Loucy (cell line): ENCODE data around the gene GNA15.

Experiments used
- CTCF ChIP-seq: fragments of 200-600 bp; sonication (generic); conservative IDR thresholded peaks from 2 replicates; pipeline ENCODE4 v1.5.1; 2014; ENCODE audit warnings: mild to moderate bottlenecking, antibody characterized with exemption, low read length
- EZH2phosphoT487 ChIP-seq: fragments of 200-600 bp; IDR thresholded peaks from 2 replicates; pipeline ENCODE4 v1.6.1; 2018; ENCODE audit warnings: antibody characterized with exemption, mild to moderate bottlenecking, moderate library complexity, borderline replicate concordance

GRCh38 chr19:3193256-3194105, 57.6 kb downstream of the GNA15 start:
- TF ChIP-seq CTCF = no peak
- TF ChIP-seq EZH2phosphoT487 = no peak
